ENCODE results near the gene ZNF662. TPM values are rescaled to one million over a fixed set of nuclear protein-coding genes. Genes with fewer than 3 reads are reported as not detected.

The ZNF662 gene
- total and polyA plus RNA-seq, 3 donors from 2014 or later, result 11.2 to 23.5 (median 19.2) TPM

DNA sequence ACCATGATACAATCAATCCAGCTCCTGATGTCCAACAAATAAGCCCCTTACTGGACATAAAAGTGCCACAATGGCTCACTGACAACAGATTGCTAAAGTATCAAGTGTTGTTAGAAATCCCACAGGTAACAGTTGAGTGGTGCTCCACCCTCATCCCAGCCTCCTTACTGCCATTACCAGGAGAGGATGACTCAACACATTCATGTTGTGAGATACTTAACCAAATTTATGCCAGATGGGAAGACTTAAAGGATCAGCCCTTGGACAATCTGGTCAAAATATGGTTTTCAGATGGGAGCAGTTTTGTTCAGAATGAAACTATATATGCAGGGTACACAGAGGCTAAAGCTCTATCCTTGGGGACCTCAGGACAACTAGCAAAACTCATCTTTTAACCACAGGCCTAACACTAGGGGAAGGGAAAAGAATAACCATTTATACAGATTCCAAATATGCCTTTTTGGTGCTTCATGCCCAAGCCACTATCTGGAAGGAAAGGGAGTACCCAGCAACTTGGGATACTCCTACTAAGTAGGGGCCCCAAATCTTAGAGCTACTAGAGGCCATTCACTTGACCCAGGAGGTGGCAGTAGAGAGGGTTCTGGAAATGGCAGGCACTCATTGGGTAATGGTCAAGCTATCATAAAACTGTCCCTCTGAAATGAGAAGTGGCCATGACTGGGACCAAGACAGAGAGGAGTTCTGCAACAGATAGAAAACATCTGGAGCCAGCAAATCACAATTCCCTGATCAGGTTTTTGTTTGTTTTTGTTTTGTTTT, 6.9 kb upstream of the ZNF662 start:
- H3K27me3 ChIP-seq, result no peaks in the 10 kb centered on the region
- no peaks in the 10 kb centered on the region for H3K4me1 ChIP-seq
- DNase-seq, result no peak
- TF ChIP-seq, protein P1, sequence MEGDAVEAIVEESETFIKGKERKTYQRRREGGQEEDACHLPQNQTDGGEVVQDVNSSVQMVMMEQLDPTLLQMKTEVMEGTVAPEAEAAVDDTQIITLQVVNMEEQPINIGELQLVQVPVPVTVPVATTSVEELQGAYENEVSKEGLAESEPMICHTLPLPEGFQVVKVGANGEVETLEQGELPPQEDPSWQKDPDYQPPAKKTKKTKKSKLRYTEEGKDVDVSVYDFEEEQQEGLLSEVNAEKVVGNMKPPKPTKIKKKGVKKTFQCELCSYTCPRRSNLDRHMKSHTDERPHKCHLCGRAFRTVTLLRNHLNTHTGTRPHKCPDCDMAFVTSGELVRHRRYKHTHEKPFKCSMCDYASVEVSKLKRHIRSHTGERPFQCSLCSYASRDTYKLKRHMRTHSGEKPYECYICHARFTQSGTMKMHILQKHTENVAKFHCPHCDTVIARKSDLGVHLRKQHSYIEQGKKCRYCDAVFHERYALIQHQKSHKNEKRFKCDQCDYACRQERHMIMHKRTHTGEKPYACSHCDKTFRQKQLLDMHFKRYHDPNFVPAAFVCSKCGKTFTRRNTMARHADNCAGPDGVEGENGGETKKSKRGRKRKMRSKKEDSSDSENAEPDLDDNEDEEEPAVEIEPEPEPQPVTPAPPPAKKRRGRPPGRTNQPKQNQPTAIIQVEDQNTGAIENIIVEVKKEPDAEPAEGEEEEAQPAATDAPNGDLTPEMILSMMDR (IDR thresholded peaks at IDR 0.05), result no peak
- TF ChIP-seq POLR2A (IDR thresholded peaks at IDR 0.05), result no peak
- H3K27ac ChIP-seq, result no peak overlapping the region
- H3K9me3 ChIP-seq, result no peaks in the 10 kb centered on the region
- H3K4me3 ChIP-seq, result no peak overlapping the region
- H3K36me3 ChIP-seq (ENCODE audit: low read depth, missing control alignments), result no peaks in the 10 kb centered on the region
- intact Hi-C loops (cut with DNase I; ENCODE audit: low total_unique reads), result no loop called here

GRCh38 chr3:42900226-42901072, 5.5 kb upstream of the ZNF662 start:
- no peaks in the 10 kb centered on the region for H3K36me3 ChIP-seq (ENCODE audit: low read depth, missing control alignments)
- no peak overlapping the region for H3K27ac ChIP-seq
- intact Hi-C loops (cut with DNase I; ENCODE audit: low total_unique reads), result no loop called here
- 79 to 82% methylated on average over 8 of the region's 8 CpGs for WGBS, 2 donors
- no peak for DNase-seq
- peaks cover 2% of the 10 kb centered on the region for H3K4me1 ChIP-seq
- no peaks in the 10 kb centered on the region for H3K27me3 ChIP-seq
- TF ChIP-seq, protein P1 (IDR thresholded peaks at IDR 0.05), result no peak
- TF ChIP-seq POLR2A (IDR thresholded peaks at IDR 0.05), result no peak
- H3K9me3 ChIP-seq, result no peaks in the 10 kb centered on the region
- H3K4me3 ChIP-seq, result no peak overlapping the region

GRCh38 chr3:42901073-42901415, 4.9 kb upstream of the ZNF662 start:
- Histone ChIP-seq H3K27ac (no peak overlapping the region), H3K36me3 (ENCODE audit: low read depth, missing control alignments) (no peaks in the 10 kb centered on the region), H3K27me3 (no peaks in the 10 kb centered on the region), H3K4me1 (peaks cover 5% of the 10 kb centered on the region), H3K9me3 (no peaks in the 10 kb centered on the region), H3K4me3 (no peak overlapping the region)
- no peak for TF ChIP-seq POLR2A (IDR thresholded peaks at IDR 0.05)
- TF ChIP-seq, protein P1 (IDR thresholded peaks at IDR 0.05), result no peak
- intact Hi-C loops (cut with DNase I; ENCODE audit: low total_unique reads), result no loop called here
- no peak for DNase-seq
- 79 to 88% methylated on average over 3 of the region's 3 CpGs for WGBS, 2 donors

DNA sequence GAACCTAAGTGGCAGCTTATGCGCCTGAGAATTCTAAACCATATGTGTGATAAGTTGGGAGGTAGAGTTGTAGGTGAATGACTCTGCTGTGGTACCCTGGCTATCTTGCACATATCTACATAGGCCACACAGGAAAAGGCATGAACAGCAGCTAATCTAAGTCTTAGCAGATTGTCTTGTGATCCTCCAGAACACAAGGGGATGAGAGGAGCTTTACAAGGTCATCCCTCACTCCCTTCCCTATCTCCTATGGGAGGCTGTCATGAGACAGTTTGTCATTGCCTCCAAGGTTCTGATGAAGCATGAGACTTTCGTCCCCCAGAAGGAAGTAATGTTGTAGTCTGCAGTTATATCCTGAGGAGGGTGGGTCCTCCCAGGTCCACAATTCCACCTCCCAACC, 3.7 kb upstream of the ZNF662 start:
- Histone ChIP-seq H3K27ac (no peak overlapping the region), H3K9me3 (no peaks in the 10 kb centered on the region), H3K4me3 (no peak overlapping the region), H3K27me3 (no peaks in the 10 kb centered on the region), H3K36me3 (ENCODE audit: low read depth, missing control alignments) (no peaks in the 10 kb centered on the region), H3K4me1 (peaks cover 10% of the 10 kb centered on the region)
- TF ChIP-seq POLR2A (IDR thresholded peaks at IDR 0.05), result no peak
- DNase-seq, result no peak
- intact Hi-C loops (cut with DNase I; ENCODE audit: low total_unique reads), result no loop called here
- 49 to 50% methylated on average over 2 of the region's 2 CpGs for WGBS, 2 donors

- H3K27me3 ChIP-seq, result no peaks in the 10 kb centered on the region
- H3K4me1 ChIP-seq, result peaks cover 11% of the 10 kb centered on the region
- intact Hi-C loops (cut with DNase I; ENCODE audit: low total_unique reads), result no loop called here
- H3K36me3 ChIP-seq (ENCODE audit: low read depth, missing control alignments), result no peaks in the 10 kb centered on the region
- DNase-seq, result no peak
- 88 to 100% methylated on average over 1 of the region's 1 CpG for WGBS, 2 donors
- no peak overlapping the region for H3K4me3 ChIP-seq
- no peaks in the 10 kb centered on the region for H3K9me3 ChIP-seq
- no peak overlapping the region for H3K27ac ChIP-seq
- TF ChIP-seq, protein P1 (IDR thresholded peaks at IDR 0.05), result no peak
- TF ChIP-seq POLR2A (IDR thresholded peaks at IDR 0.05), result no peak
Observed at GRCh38 chr3:42904076-42904475, 1.9 kb upstream of the ZNF662 start.

Data from testis (tissue), 3 donors.